ENCODE results near the gene LPAR6. TPM values are rescaled to one million over a fixed set of nuclear protein-coding genes. Genes with fewer than 3 reads are reported as not detected.

Gene LPAR6
- 5.4 and 8.3 TPM in 2 replicates for total RNA-seq

GRCh38 chr13:48412881-48413351 is at the start of gene LPAR6:
Gene LPAR6 (minus strand): TSS chr13:48413113. CDS start chr13:48412423, 690 bp downstream.

Other genes with a start within 250 kb of the LPAR6 start
- gene ITM2B, start 179.9 kb downstream of the LPAR6 start, total RNA-seq: 414 and 494 TPM in 2 replicates
- 20.8 and 27.2 TPM in 2 replicates for gene RB1, start 109.4 kb downstream of the LPAR6 start, total RNA-seq
- 6.0 and 8.8 TPM in 2 replicates for gene RCBTB2, start 120.0 kb upstream of the LPAR6 start, total RNA-seq
- gene CYSLTR2, start 240.8 kb upstream of the LPAR6 start, total RNA-seq: 0.16 TPM in 1 of 2 replicates, not detected in the other

Measured in cardiac atrium fibroblast (primary cell).